Neuronal stem cell (in vitro differentiated cells): Measurements from ENCODE around the gene WNT4.

Source experiments
- DNase-seq: peaks from one replicate; pipeline ENCODE4 v3.0.0-alpha.2; 2013; ENCODE audit warnings: low spot score
- H2AFZ ChIP-seq: one replicate; pipeline ENCODE4 v1.6.1; 2013; ENCODE audit warnings: mild to moderate bottlenecking, low read length, inconsistent platforms
- H2AK5ac ChIP-seq: 2 replicates; pipeline ENCODE4 v1.6.1; 2013; ENCODE audit warnings: low read depth, mild to moderate bottlenecking, inconsistent platforms, low read length, moderate library complexity, mixed read lengths
- H2BK120ac ChIP-seq: 2 replicates; pipeline ENCODE4 v1.6.1; 2013; ENCODE audit warnings: low read depth, mild to moderate bottlenecking, inconsistent platforms, low read length, moderate library complexity, mixed read lengths
- H2BK12ac ChIP-seq: one replicate; pipeline ENCODE4 v1.6.1; 2013; ENCODE audit warnings: low read length, inconsistent platforms
- H2BK15ac ChIP-seq: 2 replicates; pipeline ENCODE4 v1.6.1; 2013; ENCODE audit warnings: mild to moderate bottlenecking, low read length, inconsistent platforms, mixed read lengths
- H2BK5ac ChIP-seq: one replicate; pipeline ENCODE4 v1.6.1; 2013; ENCODE audit warnings: inconsistent platforms, mild to moderate bottlenecking, low read length, moderate library complexity
- H3K14ac ChIP-seq: one replicate; pipeline ENCODE4 v1.6.1; 2013; ENCODE audit warnings: low read length, inconsistent platforms
- H3K18ac ChIP-seq: 2 replicates; pipeline ENCODE4 v1.6.1; 2013; ENCODE audit warnings: low read length, inconsistent platforms
- H3K23ac ChIP-seq: 2 replicates; pipeline ENCODE4 v1.6.1; 2013; ENCODE audit warnings: low read depth, mild to moderate bottlenecking, mixed read lengths, low read length, inconsistent platforms; ENCODE audit not compliant: poor library complexity
- H3K27ac ChIP-seq: replicated peaks from 3 replicates; pipeline ENCODE4 v1.5.1; 2013; ENCODE audit warnings: low read length, inconsistent platforms
- H3K27me3 ChIP-seq, 3 experiments: 2 replicates each; pipeline ENCODE4 v1.6.1; 2013; ENCODE audit warnings: low read length in 3 of 3, mild to moderate bottlenecking in 2 of 3, inconsistent platforms in 1 of 3, low read depth in 1 of 3, mixed read lengths in 1 of 3, moderate library complexity in 1 of 3; ENCODE audit not compliant: control insufficient read depth in 3 of 3, insufficient read depth in 3 of 3
- H3K36me3 ChIP-seq, 2 donors: replicated peaks in 1 of 2; 2 replicates each; pipeline ENCODE4 v1.6.1; 2013; ENCODE audit warnings: low read length in 2 of 2; ENCODE audit not compliant: control insufficient read depth in 2 of 2, insufficient read depth in 2 of 2
- H3K4ac ChIP-seq: 2 replicates; pipeline ENCODE4 v1.6.1; 2013; ENCODE audit warnings: inconsistent platforms, mild to moderate bottlenecking, low read length, moderate library complexity
- H3K4me1 ChIP-seq, 2 donors: 1 replicate in 1 of 2; 2 replicates in 1 of 2; pipeline ENCODE4 v1.6.1; 2013; ENCODE audit warnings: low read length in 2 of 2, low read depth in 1 of 2; ENCODE audit not compliant: control insufficient read depth in 2 of 2, insufficient read depth in 1 of 2
- H3K4me2 ChIP-seq: one replicate; pipeline ENCODE4 v1.6.1; 2013; ENCODE audit warnings: mild to moderate bottlenecking, low read length, inconsistent platforms; ENCODE audit not compliant: insufficient read depth, poor library complexity, severe bottlenecking
- H3K4me3 ChIP-seq, 2 donors: 2 replicates each; pipeline ENCODE4 v1.5.1; 2013; ENCODE audit warnings: low read length in 2 of 2, mild to moderate bottlenecking in 2 of 2, inconsistent platforms in 1 of 2, moderate library complexity in 1 of 2
- H3K79me1 ChIP-seq: one replicate; pipeline ENCODE4 v1.6.1; 2013; ENCODE audit warnings: low read depth, mild to moderate bottlenecking, inconsistent platforms, low read length, moderate library complexity
- H3K9ac ChIP-seq: one replicate; pipeline ENCODE4 v1.6.1; 2013; ENCODE audit warnings: mild to moderate bottlenecking, low read depth, low read length, inconsistent platforms; ENCODE audit not compliant: poor library complexity
- H3K9me3 ChIP-seq, 2 donors: replicated peaks in 1 of 2; 2 replicates each; pipeline versions ENCODE3 to v1.6.1; 2013; ENCODE audit warnings: low read length in 2 of 2, mild to moderate bottlenecking in 2 of 2, inconsistent platforms in 1 of 2, low read depth in 1 of 2, mixed read lengths in 1 of 2, moderate library complexity in 1 of 2; ENCODE audit not compliant: control insufficient read depth in 2 of 2, insufficient read depth in 1 of 2
- H4K8ac ChIP-seq: one replicate; pipeline ENCODE4 v1.6.1; 2013; ENCODE audit warnings: low read depth, mild to moderate bottlenecking, inconsistent platforms, low read length, moderate library complexity
- H4K91ac ChIP-seq: one replicate; pipeline ENCODE4 v1.6.1; 2013; ENCODE audit warnings: low read length, low read depth, mild to moderate bottlenecking, inconsistent platforms; ENCODE audit not compliant: poor library complexity
- WGBS, 2 donors: extraction: QIAGEN DNeasy Blood & Tissue Kit; methylation state at CpG; one replicate each; pipeline ENCODE4 v1.1.7; 2013; ENCODE audit warnings: missing lambda C conversion rate in 2 of 2, mixed read lengths in 1 of 2; ENCODE audit not compliant: insufficient read length in 2 of 2, insufficient replicate concordance in 1 of 2; ENCODE audit errors: extremely low coverage in 2 of 2; 5-methylcytosine and 5-hydroxymethylcytosine counted together

The WNT4 gene

GRCh38 chr1:22184454-22184853, 41.6 kb upstream of the WNT4 start:
- no peak overlapping the region for H2AFZ ChIP-seq

GRCh38 chr1:22182715-22183114, 39.8 kb upstream of the WNT4 start:
- H3K4me1 ChIP-seq, result peaks cover 0 to 2% of the 10 kb centered on the region in 2 donors

More at GRCh38 chr1:22184454-22184853, 41.6 kb upstream of the WNT4 start:
- Histone ChIP-seq H2BK5ac (no peak overlapping the region), H2BK15ac (no peak overlapping the region), H2BK120ac (no peak overlapping the region), H2AK5ac (no peak overlapping the region), H3K14ac (no peak overlapping the region), H3K27ac (no peak overlapping the region), H3K23ac (no peak overlapping the region), H3K4ac (no peak overlapping the region), H3K36me3 (no peaks in the 10 kb centered on the region), H3K4me1 (peaks cover 0 to 2% of the 10 kb centered on the region in 2 donors), H4K91ac (no peak overlapping the region), H3K27me3 (peaks cover 0 to 12% (median 11%) of the 10 kb centered on the region in 3 experiments), H3K9me3 (no peaks in the 10 kb centered on the region), H3K4me3 (no peak overlapping the region), H3K18ac (no peak overlapping the region), H2BK12ac (no peak overlapping the region), H3K9ac (no peak overlapping the region), H4K8ac (no peak overlapping the region), H3K79me1 (no peaks in the 10 kb centered on the region), H3K4me2 (no peak overlapping the region)
- no peak for DNase-seq
- no CpG with 5 or more reads among the region's 1 CpG for WGBS, 2 donors

DNA sequence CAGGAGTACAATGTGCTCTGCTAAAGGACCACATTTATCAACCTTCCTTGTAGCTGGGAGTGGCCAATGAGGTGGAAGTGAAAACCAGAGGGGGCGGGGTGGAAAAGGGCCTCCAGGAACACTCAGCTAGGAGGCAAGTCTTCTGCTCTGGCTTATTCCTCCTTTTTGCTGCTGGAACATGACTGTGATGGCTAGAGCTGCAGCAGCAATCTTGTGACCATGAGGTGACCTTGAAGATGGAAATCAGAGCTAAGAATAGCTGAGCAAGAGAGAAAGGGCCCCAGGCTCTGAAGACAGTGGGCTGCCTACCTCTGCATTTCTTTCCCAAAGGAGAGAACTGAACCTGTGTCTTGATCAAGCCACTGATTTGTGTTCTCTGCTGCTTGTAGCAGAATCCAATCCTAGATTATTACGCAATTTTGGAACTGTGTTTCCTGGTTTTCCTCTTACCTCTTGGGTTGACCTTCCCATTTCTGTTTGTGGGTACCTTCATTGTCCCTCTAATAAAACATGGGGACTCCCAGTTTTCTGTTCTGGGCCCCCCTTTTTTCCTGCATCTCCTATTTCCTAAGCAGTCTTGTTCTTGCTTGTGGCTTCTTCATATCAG, 36.4 kb upstream of the WNT4 start:
- H3K4ac ChIP-seq, result no peak overlapping the region

More at GRCh38 chr1:22182715-22183114, 39.8 kb upstream of the WNT4 start:
- no peak overlapping the region for H2BK5ac ChIP-seq
- no peak overlapping the region for H3K9ac ChIP-seq
- H2BK12ac ChIP-seq, result no peak overlapping the region
- H3K4me2 ChIP-seq, result no peak overlapping the region
- no peak overlapping the region for H3K18ac ChIP-seq
- no peak overlapping the region for H3K23ac ChIP-seq
- H4K8ac ChIP-seq, result no peak overlapping the region
- no peaks in the 10 kb centered on the region for H3K9me3 ChIP-seq
- peaks cover 0 to 11% (median 3%) of the 10 kb centered on the region in 3 experiments for H3K27me3 ChIP-seq
- no peak overlapping the region for H2BK15ac ChIP-seq
- no peak overlapping the region for H4K91ac ChIP-seq
- peak overlapping the region in 1 of 2 donors; percentile 21 for H3K4me3 ChIP-seq
- no peak overlapping the region for H3K14ac ChIP-seq
- no peak overlapping the region for H2BK120ac ChIP-seq
- H3K27ac ChIP-seq, result no peak overlapping the region
- H3K79me1 ChIP-seq, result no peaks in the 10 kb centered on the region
- no CpG with 5 or more reads among the region's 11 CpGs for WGBS, 2 donors
- H3K4ac ChIP-seq, result no peak overlapping the region
- no peak overlapping the region for H2AFZ ChIP-seq
- no peak for DNase-seq
- H3K36me3 ChIP-seq, result no peaks in the 10 kb centered on the region
- no peak overlapping the region for H2AK5ac ChIP-seq

DNA sequence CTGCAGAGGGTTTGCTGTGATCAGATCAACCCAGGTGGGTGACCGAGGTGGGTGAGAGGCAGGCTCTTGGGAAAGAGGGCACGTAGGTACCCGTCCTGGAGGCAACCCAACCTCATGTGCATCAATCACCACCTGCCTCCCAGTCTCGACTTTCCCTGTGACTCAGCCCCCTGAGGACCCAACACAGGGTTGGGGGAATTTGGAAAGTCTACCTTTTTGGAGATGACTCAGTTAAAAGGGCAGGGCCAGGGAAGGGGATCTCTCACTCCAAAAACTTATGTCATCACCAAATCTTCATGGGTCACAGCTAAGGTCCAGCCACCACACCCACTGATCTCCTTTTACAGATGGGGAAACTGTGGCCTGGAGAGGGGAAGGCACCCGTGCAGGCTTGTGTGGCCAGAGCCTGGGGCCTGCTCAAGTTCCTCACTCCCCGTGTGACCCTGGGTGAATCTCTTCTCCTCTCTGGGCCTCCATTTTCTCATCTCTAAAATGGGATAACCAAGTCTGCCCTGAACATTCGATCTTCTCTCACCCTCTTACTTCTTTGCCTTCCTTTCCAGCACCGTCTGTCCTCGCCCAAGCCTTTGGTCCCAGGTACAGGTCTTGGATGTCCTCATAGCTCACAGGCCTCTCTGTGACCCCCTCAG, 34.6 kb upstream of the WNT4 start:
- no peak overlapping the region for H3K4me3 ChIP-seq
- no peak overlapping the region for H4K91ac ChIP-seq
- no CpG with 5 or more reads among the region's 9 CpGs for WGBS, 2 donors
- H2AFZ ChIP-seq, result no peak overlapping the region
- H3K9ac ChIP-seq, result no peak overlapping the region
- H2AK5ac ChIP-seq, result no peak overlapping the region
- no peaks in the 10 kb centered on the region for H3K4me1 ChIP-seq
- DNase-seq, result no peak
- no peak overlapping the region for H3K4me2 ChIP-seq
- H3K14ac ChIP-seq, result no peak overlapping the region
- H2BK12ac ChIP-seq, result no peak overlapping the region
- H4K8ac ChIP-seq, result no peak overlapping the region
- H3K36me3 ChIP-seq, result no peaks in the 10 kb centered on the region
- no peak overlapping the region for H2BK120ac ChIP-seq
- H3K18ac ChIP-seq, result no peak overlapping the region
- H2BK15ac ChIP-seq, result no peak overlapping the region
- H3K23ac ChIP-seq, result no peak overlapping the region
- peaks cover 0 to 20% (median under 1%) of the 10 kb centered on the region in 3 experiments for H3K27me3 ChIP-seq
- H2BK5ac ChIP-seq, result no peak overlapping the region
- no peak overlapping the region for H3K4ac ChIP-seq
- peaks cover 0 to 5% of the 10 kb centered on the region in 2 donors for H3K9me3 ChIP-seq
- no peak overlapping the region for H3K27ac ChIP-seq
- no peaks in the 10 kb centered on the region for H3K79me1 ChIP-seq

More for the DNA sequence above, 36.4 kb upstream of the WNT4 start:
- Histone ChIP-seq H3K36me3 (no peaks in the 10 kb centered on the region), H2BK15ac (no peak overlapping the region), H2AK5ac (no peak overlapping the region), H3K4me3 (no peak overlapping the region), H3K14ac (no peak overlapping the region), H2BK120ac (no peak overlapping the region), H3K9ac (no peak overlapping the region), H3K18ac (no peak overlapping the region), H3K27me3 (peaks cover 0 to 17% (median 3%) of the 10 kb centered on the region in 3 experiments), H3K27ac (no peak overlapping the region), H2AFZ (no peak overlapping the region), H3K79me1 (no peaks in the 10 kb centered on the region), H3K4me2 (no peak overlapping the region), H2BK12ac (no peak overlapping the region), H2BK5ac (no peak overlapping the region), H4K91ac (no peak overlapping the region), H4K8ac (no peak overlapping the region), H3K23ac (no peak overlapping the region), H3K4me1 (no peaks in the 10 kb centered on the region), H3K9me3 (peaks cover 0 to 3% of the 10 kb centered on the region in 2 donors)
- no peak for DNase-seq
- no CpG with 5 or more reads among the region's 2 CpGs for WGBS, 2 donors
